ENCODE measurements around the gene HCLS1.

HCLS1 gene

DNA sequence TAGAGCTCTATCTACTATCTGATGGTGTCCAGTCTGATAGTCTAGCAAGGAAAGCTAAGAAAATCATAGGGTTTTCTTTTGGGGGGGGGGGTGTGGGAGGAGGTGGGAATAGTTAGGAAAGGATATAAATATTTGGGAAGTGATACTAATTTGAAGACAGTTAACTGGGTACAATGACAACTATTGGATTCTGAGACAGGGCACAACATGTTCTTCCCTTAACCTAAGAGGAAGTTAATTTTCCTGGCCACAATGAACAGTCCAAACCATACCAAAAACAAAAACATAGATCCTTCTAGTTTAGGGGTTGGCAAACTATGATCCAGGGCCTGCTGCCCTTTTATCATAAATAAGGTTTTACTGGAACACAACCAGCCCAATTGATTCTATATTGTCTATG is 10.0 kb upstream of the HCLS1 start:
- TF ChIP-seq, protein P1, sequence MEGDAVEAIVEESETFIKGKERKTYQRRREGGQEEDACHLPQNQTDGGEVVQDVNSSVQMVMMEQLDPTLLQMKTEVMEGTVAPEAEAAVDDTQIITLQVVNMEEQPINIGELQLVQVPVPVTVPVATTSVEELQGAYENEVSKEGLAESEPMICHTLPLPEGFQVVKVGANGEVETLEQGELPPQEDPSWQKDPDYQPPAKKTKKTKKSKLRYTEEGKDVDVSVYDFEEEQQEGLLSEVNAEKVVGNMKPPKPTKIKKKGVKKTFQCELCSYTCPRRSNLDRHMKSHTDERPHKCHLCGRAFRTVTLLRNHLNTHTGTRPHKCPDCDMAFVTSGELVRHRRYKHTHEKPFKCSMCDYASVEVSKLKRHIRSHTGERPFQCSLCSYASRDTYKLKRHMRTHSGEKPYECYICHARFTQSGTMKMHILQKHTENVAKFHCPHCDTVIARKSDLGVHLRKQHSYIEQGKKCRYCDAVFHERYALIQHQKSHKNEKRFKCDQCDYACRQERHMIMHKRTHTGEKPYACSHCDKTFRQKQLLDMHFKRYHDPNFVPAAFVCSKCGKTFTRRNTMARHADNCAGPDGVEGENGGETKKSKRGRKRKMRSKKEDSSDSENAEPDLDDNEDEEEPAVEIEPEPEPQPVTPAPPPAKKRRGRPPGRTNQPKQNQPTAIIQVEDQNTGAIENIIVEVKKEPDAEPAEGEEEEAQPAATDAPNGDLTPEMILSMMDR (IDR thresholded peaks at IDR 0.05; ENCODE audit: low read depth, low read length, missing control alignments), result no peak
- H3K4me3 ChIP-seq (ENCODE audit: low read depth, low read length), result no peak overlapping the region
- DNase-seq (ENCODE audit: low read depth), result no peak

- TF ChIP-seq, protein P1 (IDR thresholded peaks at IDR 0.05; ENCODE audit: low read depth, low read length, missing control alignments), result no peak
- H3K4me3 ChIP-seq (ENCODE audit: low read depth, low read length), result no peak overlapping the region
- no peak for DNase-seq (ENCODE audit: low read depth)
These were observed 6.6 kb upstream of the HCLS1 start for GRCh38 chr3:121667333-121667732.

DNA sequence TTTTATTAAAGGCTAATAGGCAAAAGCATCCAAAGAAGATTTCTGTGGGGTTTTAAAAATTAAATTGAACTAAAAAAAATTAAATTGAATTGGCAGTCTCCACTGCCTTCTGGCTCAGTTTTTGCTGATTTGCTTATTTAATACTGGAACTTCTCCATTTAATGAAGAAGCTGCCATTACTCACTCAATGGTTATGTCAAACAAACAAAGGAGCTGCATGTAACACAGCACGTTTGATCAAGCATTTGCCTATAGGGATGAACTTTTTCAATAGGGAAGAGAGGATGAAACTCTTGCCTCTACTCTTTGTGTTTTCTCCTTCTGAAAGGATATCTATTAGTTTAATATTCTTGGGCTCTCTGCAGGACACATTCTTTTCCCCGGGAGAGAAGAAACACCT is 4.8 kb upstream of the HCLS1 start:
- no peak overlapping the region for H3K4me3 ChIP-seq (ENCODE audit: low read depth, low read length)
- no peak for DNase-seq (ENCODE audit: low read depth)
- TF ChIP-seq, protein P1 (IDR thresholded peaks at IDR 0.05; ENCODE audit: low read depth, low read length, missing control alignments), result no peak

- DNase-seq (ENCODE audit: low read depth), result no peak
- TF ChIP-seq, protein P1 (IDR thresholded peaks at IDR 0.05; ENCODE audit: low read depth, low read length, missing control alignments), result no peak
- H3K4me3 ChIP-seq (ENCODE audit: low read depth, low read length), result no peak overlapping the region
These were observed 2.6 kb upstream of the HCLS1 start for GRCh38 chr3:121663171-121663847.

GRCh38 chr3:121662742-121663141 is 2.0 kb upstream of the HCLS1 start:
- no peak overlapping the region for H3K4me3 ChIP-seq (ENCODE audit: low read depth, low read length)
- TF ChIP-seq, protein P1 (IDR thresholded peaks at IDR 0.05; ENCODE audit: low read depth, low read length, missing control alignments), result no peak
- DNase-seq (ENCODE audit: low read depth), result no peak

- TF ChIP-seq, protein P1 (IDR thresholded peaks at IDR 0.05; ENCODE audit: low read depth, low read length, missing control alignments), result no peak
- DNase-seq (ENCODE audit: low read depth), result no peak
- no peak overlapping the region for H3K4me3 ChIP-seq (ENCODE audit: low read depth, low read length)
These were observed 673 bp upstream of the HCLS1 start for GRCh38 chr3:121661376-121661775.

DNA sequence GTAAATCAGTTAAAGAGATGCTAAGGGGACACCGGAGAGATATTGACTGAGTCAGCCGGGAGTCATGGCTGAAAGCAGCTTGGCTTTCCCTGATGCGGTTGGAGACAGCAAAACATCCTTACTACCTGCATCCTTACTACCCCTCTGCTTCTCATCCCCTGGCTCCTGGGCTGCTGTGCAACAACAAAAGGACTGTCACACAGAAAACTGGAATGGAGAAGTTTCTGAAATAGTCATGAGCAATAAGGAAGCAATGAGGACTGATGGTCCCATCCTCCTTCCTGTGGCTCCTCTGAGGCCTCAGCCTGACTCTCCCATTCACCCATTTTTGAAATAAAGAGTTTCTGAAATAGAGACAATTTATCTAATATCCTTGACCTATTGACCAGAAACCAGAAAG is 1.1 kb downstream of the HCLS1 start:
- DNase-seq (ENCODE audit: low read depth), result no peak
- TF ChIP-seq, protein P1 (IDR thresholded peaks at IDR 0.05; ENCODE audit: low read depth, low read length, missing control alignments), result no peak
- peak overlapping the region; percentile 67 for H3K4me3 ChIP-seq (ENCODE audit: low read depth, low read length)
